Stomach smooth muscle (tissue), 2 donors: ENCODE measurements around the gene SAMD3.

Experiments used
- H3K27ac ChIP-seq: one replicate; pipeline ENCODE4 v1.7.0; 2013; ENCODE audit warnings: mild to moderate bottlenecking, low read length, inconsistent platforms
- H3K27me3 ChIP-seq, 2 donors: one replicate each; pipeline ENCODE4 v1.7.0; 2013; ENCODE audit warnings: low read length in 2 of 2; ENCODE audit not compliant: insufficient read depth in 2 of 2, control insufficient read depth in 1 of 2
- H3K36me3 ChIP-seq, 2 donors: one replicate each; pipeline ENCODE4 v1.7.0; 2013; ENCODE audit warnings: low read length in 2 of 2; ENCODE audit not compliant: control insufficient read depth in 2 of 2, insufficient read depth in 2 of 2
- H3K4me1 ChIP-seq: one replicate; pipeline ENCODE4 v1.7.0; 2013; ENCODE audit warnings: low read length; ENCODE audit not compliant: control insufficient read depth, insufficient read depth
- H3K4me3 ChIP-seq, 2 donors: one replicate each; pipeline ENCODE4 v1.7.0; 2013; ENCODE audit warnings: low read length in 2 of 2
- H3K9ac ChIP-seq, 2 donors: one replicate each; pipeline ENCODE4 v1.7.0; 2013; ENCODE audit warnings: low read length in 2 of 2, mild to moderate bottlenecking in 1 of 2
- H3K9me3 ChIP-seq, 2 donors: one replicate each; pipeline ENCODE4 v1.7.0; 2013; ENCODE audit warnings: low read length in 2 of 2; ENCODE audit not compliant: control insufficient read depth in 2 of 2
- donor health status: healthy.
- donor health status: Pancreatic carcinoma.

The SAMD3 gene

GRCh38 chr6:130113201-130113710, 109.5 kb downstream of the SAMD3 start:
- H3K4me3 ChIP-seq, result no peak overlapping the region
- H3K9me3 ChIP-seq, result no peaks in the 10 kb centered on the region
- no peak overlapping the region for H3K27ac ChIP-seq
- H3K27me3 ChIP-seq, result no peaks in the 10 kb centered on the region
- H3K36me3 ChIP-seq, result no peaks in the 10 kb centered on the region
- H3K9ac ChIP-seq, result no peak overlapping the region
- H3K4me1 ChIP-seq, result no peaks in the 10 kb centered on the region

GRCh38 chr6:130111031-130111430, 111.7 kb downstream of the SAMD3 start:
- H3K4me3 ChIP-seq, result no peak overlapping the region
- no peaks in the 10 kb centered on the region for H3K9me3 ChIP-seq
- no peak overlapping the region for H3K9ac ChIP-seq
- H3K36me3 ChIP-seq, result peaks cover 0 to 3% of the 10 kb centered on the region in 2 donors
- H3K27me3 ChIP-seq, result no peaks in the 10 kb centered on the region
- no peak overlapping the region for H3K27ac ChIP-seq
- H3K4me1 ChIP-seq, result no peaks in the 10 kb centered on the region

- H3K4me3 ChIP-seq, result no peak overlapping the region
- H3K36me3 ChIP-seq, result peaks cover 0 to 7% of the 10 kb centered on the region in 2 donors
- H3K4me1 ChIP-seq, result no peaks in the 10 kb centered on the region
- H3K9me3 ChIP-seq, result no peaks in the 10 kb centered on the region
- no peaks in the 10 kb centered on the region for H3K27me3 ChIP-seq
- no peak overlapping the region for H3K9ac ChIP-seq
- no peak overlapping the region for H3K27ac ChIP-seq
Observed at GRCh38 chr6:130107710-130108109, 115.0 kb downstream of the SAMD3 start.

GRCh38 chr6:130105996-130106704, 116.6 kb downstream of the SAMD3 start:
- Histone ChIP-seq H3K4me1 (no peaks in the 10 kb centered on the region), H3K27me3 (no peaks in the 10 kb centered on the region), H3K36me3 (peaks cover 0 to 9% of the 10 kb centered on the region in 2 donors), H3K4me3 (no peak overlapping the region), H3K27ac (no peak overlapping the region), H3K9ac (no peak overlapping the region), H3K9me3 (no peaks in the 10 kb centered on the region)

GRCh38 chr6:130099119-130099518, 123.6 kb downstream of the SAMD3 start:
- Histone ChIP-seq H3K9ac (no peak overlapping the region), H3K4me1 (no peaks in the 10 kb centered on the region), H3K27ac (no peak overlapping the region), H3K9me3 (no peaks in the 10 kb centered on the region), H3K4me3 (no peak overlapping the region), H3K36me3 (peaks cover 0 to 8% of the 10 kb centered on the region in 2 donors), H3K27me3 (no peaks in the 10 kb centered on the region)

GRCh38 chr6:130098317-130098716, 124.4 kb downstream of the SAMD3 start:
- Histone ChIP-seq H3K4me1 (no peaks in the 10 kb centered on the region), H3K9me3 (no peaks in the 10 kb centered on the region), H3K9ac (no peak overlapping the region), H3K4me3 (no peak overlapping the region), H3K27ac (no peak overlapping the region), H3K36me3 (peaks cover 0 to 5% of the 10 kb centered on the region in 2 donors), H3K27me3 (no peaks in the 10 kb centered on the region)
